GM06990 (cell line): Measurements from ENCODE around the gene WSB2.

Experiments
- DNase-seq: peaks from one replicate; pipeline ENCODE4 v3.0.0-alpha.2; 2011; ENCODE audit not compliant: insufficient read length; ENCODE audit errors: extremely low read depth
- H3K27me3 ChIP-seq: replicated peaks from 2 replicates; pipeline ENCODE4 v1.6.0; 2011; ENCODE audit warnings: low read length; ENCODE audit not compliant: control insufficient read depth, insufficient read depth
- H3K36me3 ChIP-seq: 2 replicates; pipeline ENCODE4 v1.5.1; 2011; ENCODE audit warnings: low read length; ENCODE audit not compliant: control insufficient read depth, insufficient read depth
- H3K4me3 ChIP-seq: replicated peaks from 2 replicates; pipeline ENCODE4 v1.5.1; 2011; ENCODE audit warnings: low read depth, mild to moderate bottlenecking, control low read depth, low read length
- CTCF ChIP-seq: IDR thresholded peaks from 2 replicates; pipeline ENCODE4 v1.5.1; 2011; ENCODE audit warnings: low read length, control low read depth, mild to moderate bottlenecking, inconsistent platforms; ENCODE audit not compliant: insufficient read depth, poor library complexity, severe bottlenecking

The WSB2 gene

GRCh38 chr12:117985182-117985581 lies 75.8 kb downstream of the WSB2 start:
- Histone ChIP-seq H3K4me3 (no peak overlapping the region), H3K27me3 (no peaks in the 10 kb centered on the region), H3K36me3 (no peaks in the 10 kb centered on the region)
- DNase-seq = no peak
- TF ChIP-seq CTCF = no peak
